ENCODE measurements around the gene HYAL4.

The HYAL4 gene

DNA sequence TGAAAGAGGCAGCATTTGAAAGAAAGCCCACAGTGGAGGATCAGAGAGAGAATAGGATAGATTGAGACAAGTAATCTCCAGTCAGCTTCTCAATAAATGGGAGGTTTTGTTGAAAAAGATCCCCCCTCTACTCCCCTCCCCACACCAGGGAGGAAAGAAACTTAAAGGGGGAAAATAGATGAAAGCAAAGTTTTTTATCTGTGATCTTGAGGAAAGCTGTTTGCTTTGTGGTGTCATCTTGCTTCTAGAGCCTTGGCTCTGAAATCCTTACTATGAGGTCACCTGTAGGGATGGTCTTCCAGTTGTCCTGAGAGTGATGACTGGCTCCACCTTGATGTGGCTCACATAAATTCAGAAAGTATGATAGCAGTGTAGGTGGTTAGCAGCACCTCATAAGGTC lies 80.0 kb downstream of the HYAL4 start, which contains the start of gene SPAM1:
TSS of gene SPAM1 (plus strand) at position 301 of the 400 bp plus-strand sequence. CDS start 28,330 bp downstream, outside the sequence.
- Histone ChIP-seq H3K36me3 (ENCODE audit: low read length) (no peaks in the 10 kb centered on the region), H3K9ac (ENCODE audit: low read length) (no peak within 1 kb of the TSS), H2AFZ (ENCODE audit: low read depth, low read length, severe bottlenecking) (no peak within 1 kb of the TSS), H3K27ac (ENCODE audit: low read depth, low read length) (no peak within 1 kb of the TSS), H3K4me3 (ENCODE audit: insufficient read depth, low read length, poor library complexity, severe bottlenecking) (no peak within 1 kb of the TSS), H4K20me1 (ENCODE audit: low read depth, low read length) (no peaks in the 10 kb centered on the region), H3K27me3 (ENCODE audit: low read length) (no peaks in the 10 kb centered on the region), H3K4me2 (ENCODE audit: low read depth, low read length, poor library complexity, severe bottlenecking) (no peak within 1 kb of the TSS), H3K9me3 (ENCODE audit: insufficient read depth, low read length) (no peaks in the 10 kb centered on the region; the same call in 1 of the 2 replicates), H3F3A (ENCODE audit: insufficient read depth) (no peaks in the 10 kb centered on the region), H3K79me2 (ENCODE audit: insufficient read depth, low read length) (no peaks in the 10 kb centered on the region), H3K9me2 (replicated peaks; ENCODE audit: insufficient read depth, low read length) (no peaks in the 10 kb centered on the region)
- TF ChIP-seq EZH2phosphoT487 (conservative IDR thresholded peaks at IDR 0.05; ENCODE audit: low read length): no peak
- TF ChIP-seq, protein P1, sequence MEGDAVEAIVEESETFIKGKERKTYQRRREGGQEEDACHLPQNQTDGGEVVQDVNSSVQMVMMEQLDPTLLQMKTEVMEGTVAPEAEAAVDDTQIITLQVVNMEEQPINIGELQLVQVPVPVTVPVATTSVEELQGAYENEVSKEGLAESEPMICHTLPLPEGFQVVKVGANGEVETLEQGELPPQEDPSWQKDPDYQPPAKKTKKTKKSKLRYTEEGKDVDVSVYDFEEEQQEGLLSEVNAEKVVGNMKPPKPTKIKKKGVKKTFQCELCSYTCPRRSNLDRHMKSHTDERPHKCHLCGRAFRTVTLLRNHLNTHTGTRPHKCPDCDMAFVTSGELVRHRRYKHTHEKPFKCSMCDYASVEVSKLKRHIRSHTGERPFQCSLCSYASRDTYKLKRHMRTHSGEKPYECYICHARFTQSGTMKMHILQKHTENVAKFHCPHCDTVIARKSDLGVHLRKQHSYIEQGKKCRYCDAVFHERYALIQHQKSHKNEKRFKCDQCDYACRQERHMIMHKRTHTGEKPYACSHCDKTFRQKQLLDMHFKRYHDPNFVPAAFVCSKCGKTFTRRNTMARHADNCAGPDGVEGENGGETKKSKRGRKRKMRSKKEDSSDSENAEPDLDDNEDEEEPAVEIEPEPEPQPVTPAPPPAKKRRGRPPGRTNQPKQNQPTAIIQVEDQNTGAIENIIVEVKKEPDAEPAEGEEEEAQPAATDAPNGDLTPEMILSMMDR (IDR thresholded peaks at IDR 0.05; ENCODE audit: insufficient read depth, low read length, poor library complexity, severe bottlenecking): no peak
